GM12878 (cell line): ENCODE results near the gene KCNJ16. TPM values are rescaled to one million over a fixed set of nuclear protein-coding genes. Genes with fewer than 3 reads are reported as not detected.

ENCODE experiments used
- ATAC-seq: fragments of 200-7000 bp; cut with Tn5 transposase; 3 replicates; pipeline ENCODE4 v1.9.1; 2020; ENCODE audit warnings: mild to moderate bottlenecking, moderate library complexity
- BruUV-seq: library from RNA; stranded (reverse); fragments of 400-500 nt; replicated peaks from 2 replicates; lab custom pipeline; 2021; lab: Mats Ljungman, UMichigan
- CTCF ChIA-PET: fragments of 300-600 bp; sonication (Branson Sonifier 250); formaldehyde crosslinking; extraction: SDS; loops from one replicate; lab custom pipeline; 2021; ENCODE audit warnings: inconsistent platforms; lab: Yijun Ruan, JAX
- POLR2A ChIA-PET: fragments of 350-600 bp; formaldehyde crosslinking; extraction: SDS; loops from one replicate; lab custom pipeline; 2021; ENCODE audit warnings: inconsistent platforms; lab: Charles Lee
- RAD21 ChIA-PET: fragments of 300-600 bp; sonication (Branson Sonifier 250); formaldehyde crosslinking; loops from one replicate; lab custom pipeline; 2023; ENCODE audit warnings: antibody characterized with exemption; ENCODE audit not compliant: unreplicated experiment; lab: Charles Lee
- SMC1A ChIA-PET: fragments of 300-600 bp; sonication (Branson Sonifier 250); formaldehyde crosslinking; loops from one replicate; lab custom pipeline; 2023; ENCODE audit not compliant: unreplicated experiment, uncharacterized antibody; lab: Charles Lee
- DNase-seq: peaks from one replicate; pipeline ENCODE4 v3.0.0-alpha.2; 2011; ENCODE audit warnings: low read depth, low spot score
- FAIRE-seq: peaks from 3 replicates; lab custom pipeline; 2011; peaks lifted over from hg19 to GRCh38; lab: Jason Lieb, UNC
- H2AFZ ChIP-seq: 2 replicates; pipeline ENCODE4 v1.6.0; 2011; ENCODE audit warnings: low read depth, low read length, control low read depth; ENCODE audit not compliant: control insufficient read depth
- H3K27ac ChIP-seq: 2 replicates; pipeline ENCODE4 v1.5.1; 2011; ENCODE audit warnings: control low read depth; ENCODE audit not compliant: control insufficient read depth, insufficient read depth
- H3K27me3 ChIP-seq, 2 experiments: replicated peaks in 1 of 2; 2 replicates each; pipeline versions ENCODE4 v1.6.0 to v1.6.1; 2011; ENCODE audit warnings: low read length in 1 of 2; ENCODE audit not compliant: control insufficient read depth in 2 of 2, insufficient read depth in 2 of 2
- H3K36me3 ChIP-seq, 2 experiments: 2 replicates each; pipeline ENCODE4 v1.5.1; 2011; ENCODE audit warnings: low read length in 1 of 2; ENCODE audit not compliant: control insufficient read depth in 2 of 2, insufficient read depth in 2 of 2
- H3K4me1 ChIP-seq: 2 replicates; pipeline ENCODE4 v1.6.1; 2011; ENCODE audit warnings: mild to moderate bottlenecking, low read length, moderate library complexity, mixed read lengths; ENCODE audit not compliant: control insufficient read depth, insufficient read depth
- H3K4me2 ChIP-seq: 2 replicates; pipeline ENCODE4 v1.6.0; 2011; ENCODE audit warnings: control low read depth; ENCODE audit not compliant: control insufficient read depth, insufficient read depth
- H3K4me3 ChIP-seq: fragments of 200-600 bp; sonication (generic); 2 replicates; pipeline ENCODE4 v1.5.1; 2016
- H3K79me2 ChIP-seq: 2 replicates; pipeline ENCODE4 v1.6.0; 2011; ENCODE audit warnings: low read length; ENCODE audit not compliant: control insufficient read depth, insufficient read depth
- H3K9ac ChIP-seq: 2 replicates; pipeline ENCODE4 v1.8.0; 2011; ENCODE audit warnings: low read length, control low read depth, mixed read lengths; ENCODE audit not compliant: control insufficient read depth, insufficient read depth
- H3K9me3 ChIP-seq: replicated peaks from 3 replicates; pipeline ENCODE4 v1.5.1; 2011; ENCODE audit warnings: mild to moderate bottlenecking, low read length; ENCODE audit not compliant: control insufficient read depth, insufficient read depth
- H4K20me1 ChIP-seq: 2 replicates; pipeline ENCODE4 v1.6.0; 2011; ENCODE audit not compliant: control insufficient read depth, insufficient read depth
- ATF3 ChIP-seq: IDR thresholded peaks from 2 replicates; pipeline ENCODE4 v1.6.1; 2011; ENCODE audit warnings: low read depth, mild to moderate bottlenecking, low read length, moderate library complexity, borderline replicate concordance; ENCODE audit errors: extremely low read depth
- BRCA1 ChIP-seq: IDR thresholded peaks from 2 replicates; pipeline ENCODE4 v1.6.1; 2011; ENCODE audit warnings: low read depth, low read length, improper control_type of control experiment
- CBFB ChIP-seq: IDR thresholded peaks from 2 replicates; pipeline ENCODE4 v1.6.1; 2016; ENCODE audit warnings: antibody characterized with exemption, low read depth
- E2F8 ChIP-seq: fragments of 450-650 bp; IDR thresholded peaks from 2 replicates; pipeline ENCODE4 v1.6.1; 2018; ENCODE audit warnings: mild to moderate bottlenecking, low read depth, moderate library complexity; ENCODE audit not compliant: partially characterized antibody
- E4F1 ChIP-seq: fragments of 450-650 bp; IDR thresholded peaks from 2 replicates; pipeline ENCODE4 v1.6.1; 2018; ENCODE audit warnings: borderline replicate concordance, mild to moderate bottlenecking; ENCODE audit not compliant: partially characterized antibody
- EED ChIP-seq: sonication (generic); IDR thresholded peaks from 2 replicates; pipeline ENCODE4 v1.6.1; 2016; ENCODE audit warnings: antibody characterized with exemption, low read depth
- FOXM1 ChIP-seq: IDR thresholded peaks from 2 replicates; pipeline ENCODE4 v1.6.1; 2012; ENCODE audit warnings: low read depth, mild to moderate bottlenecking, inconsistent platforms, low read length, moderate library complexity
- HSF1 ChIP-seq: fragments of 150-350 bp; IDR thresholded peaks from 2 replicates; pipeline ENCODE4 v1.6.1; 2014; ENCODE audit warnings: mild to moderate bottlenecking, low read depth, low read length
- MLLT1 ChIP-seq: fragments of 450-650 bp; IDR thresholded peaks from 2 replicates; pipeline ENCODE4 v1.6.1; 2016; ENCODE audit warnings: mild to moderate bottlenecking
- NBN ChIP-seq: fragments of 450-650 bp; IDR thresholded peaks from 2 replicates; pipeline ENCODE4 v1.6.1; 2016
- NR2F1 ChIP-seq: fragments of 450-650 bp; conservative IDR thresholded peaks from 2 replicates; pipeline ENCODE4 v1.6.1; 2017; ENCODE audit warnings: mild to moderate bottlenecking
- POLR2AphosphoS2 ChIP-seq: IDR thresholded peaks from 2 replicates; pipeline ENCODE4 v1.6.1; 2011; ENCODE audit warnings: low read depth, mild to moderate bottlenecking, low read length, improper control_type of control experiment, moderate library complexity
- SMAD1 ChIP-seq: fragments of 450-650 bp; IDR thresholded peaks from 2 replicates; pipeline ENCODE4 v1.6.1; 2018; ENCODE audit warnings: mild to moderate bottlenecking, low read depth; ENCODE audit not compliant: partially characterized antibody
- SMAD5 ChIP-seq: IDR thresholded peaks from 2 replicates; pipeline ENCODE4 v1.6.1; 2016; ENCODE audit warnings: antibody characterized with exemption, low read depth
- SMC3 ChIP-seq: IDR thresholded peaks from 2 replicates; pipeline ENCODE4 v1.6.1; 2011; ENCODE audit warnings: low read length, improper control_type of control experiment, borderline replicate concordance
- SUZ12 ChIP-seq: fragments of 200-600 bp; sonication (generic); IDR thresholded peaks from one replicate; pipeline ENCODE4 v1.6.1; 2018; ENCODE audit warnings: antibody characterized with exemption, mild to moderate bottlenecking; ENCODE audit not compliant: unreplicated experiment
- TARDBP ChIP-seq: IDR thresholded peaks from 2 replicates; pipeline ENCODE4 v1.6.1; 2016; ENCODE audit warnings: borderline replicate concordance
- ZNF622 ChIP-seq: fragments of 450-650 bp; IDR thresholded peaks from 2 replicates; pipeline ENCODE4 v1.6.1; 2017; ENCODE audit warnings: mild to moderate bottlenecking, inconsistent platforms
- WGBS: methylation state at CpG from one replicate; pipeline ENCODE4 v1.1.6; 2016; ENCODE audit warnings: low lambda C conversion rate; ENCODE audit not compliant: insufficient replicate concordance, insufficient coverage; ENCODE audit errors: missing lambda C conversion rate; 5-methylcytosine and 5-hydroxymethylcytosine counted together
- in situ Hi-C: fragments of 300-500 bp; cut with MboI; formaldehyde crosslinking; loops from 9 replicates; pipeline ENCODE4 v1.14.3; 2018; ENCODE audit warnings: mixed read lengths
- intact Hi-C: fragments of 100-400 bp; cut with micrococcal nuclease; formaldehyde crosslinking; loops from one replicate; pipeline ENCODE4 v1.14.2; 2022; ENCODE audit not compliant: unreplicated experiment
- polyA plus RNA-seq, 11 experiments: library from polyadenylated mRNA; depleted of rRNA in 4 of 11; unstranded in 6 of 11; stranded (reverse) in 5 of 11; fragments of >200 nt; fragmentation: Nextera tagmentation in 4 of 11; fragmentation: Illumina TruSeq in 1 of 11; extraction: Ambion mirVana in 4 of 11; extraction: Trizol in 1 of 11; gene quantifications; 1 replicate in 1 of 11; 2 replicates in 10 of 11; pipeline versions ENCODE4 v1.2.1 to v1.2.3, GENCODE V29; 2011 to 2016; ENCODE audit warnings: inconsistent platforms in 2 of 11, missing spikeins in 2 of 11, low read depth in 1 of 11
- total RNA-seq, 4 experiments: library from RNA; depleted of rRNA in 3 of 4; stranded (reverse); fragments of >200 nt in 3 of 4; fragmentation: Illumina TruSeq in 1 of 4; extraction: Trizol in 1 of 4; gene quantifications; 2 replicates each; pipeline versions ENCODE4 v1.2.1 to v1.2.3, GENCODE V29; 2013 to 2021

KCNJ16 gene
- total and polyA plus RNA-seq, 10 of the 15 experiments (the other 5 are each of a cell fraction or from before 2014, with no cell fraction given), result 0.08 to 0.24 (median 0.20) TPM; not detected in 7

- DNase-seq (no peak), ATAC-seq (no peak), FAIRE-seq (no peak)
- H3K4me1 ChIP-seq, result no peaks in the 10 kb centered on the region
- H3K4me3 ChIP-seq, result no peak overlapping the region
- in situ Hi-C loops, result no loop called here
- no TSS peak for BruUV-seq
- no peaks in the 10 kb centered on the region for H3K27me3 ChIP-seq
- SMC1A ChIA-PET, result no interaction called here
- H3K4me2 ChIP-seq, result no peak overlapping the region
- H3K36me3 ChIP-seq, result no peaks in the 10 kb centered on the region
- no peaks in the 10 kb centered on the region; the same call in 2 of the 3 replicates for H3K9me3 ChIP-seq
- H4K20me1 ChIP-seq, result no peaks in the 10 kb centered on the region
- H3K9ac ChIP-seq, result no peak overlapping the region
- POLR2A ChIA-PET, result no interaction called here
- RAD21 ChIA-PET, result no interaction called here
- CTCF ChIA-PET, result no interaction called here
- no peaks in the 10 kb centered on the region for H3K79me2 ChIP-seq
- H2AFZ ChIP-seq, result no peak overlapping the region
- 0% methylated on average over 1 of the region's 1 CpG for WGBS
- no peak overlapping the region for H3K27ac ChIP-seq
- intact Hi-C loops, result no loop called here
- TF ChIP-seq SMAD1 (no peak), E4F1 (no peak), SUZ12 (no peak), ZNF622 (no peak), HSF1 (no peak), EED (no peak), NR2F1 (no peak), E2F8 (no peak), CBFB (no peak), POLR2AphosphoS2 (no peak), BRCA1 (no peak), MLLT1 (no peak), FOXM1 (no peak), SMAD5 (no peak), SMC3 (no peak), NBN (no peak), ATF3 (no peak), TARDBP (no peak)
These were observed 44.5 kb downstream of the KCNJ16 start for GRCh38 chr17:70119545-70119944.
